H9 (cell line): ENCODE data around the gene PLCXD1. TPM values are rescaled to one million over a fixed set of nuclear protein-coding genes. Genes with fewer than 3 reads are reported as not detected.

Experiments used
- DNase-seq: peaks from one replicate; pipeline ENCODE4 v3.0.0-alpha.2; 2017
- H2AFZ ChIP-seq: one replicate; pipeline ENCODE4 v1.6.1; 2013; ENCODE audit warnings: mild to moderate bottlenecking, low read length, control low read depth, moderate library complexity
- H2AK5ac ChIP-seq: 2 replicates; pipeline ENCODE4 v1.6.1; 2013; ENCODE audit warnings: low read length, control low read depth, mixed read lengths; ENCODE audit not compliant: insufficient read length
- H2BK120ac ChIP-seq: one replicate; pipeline ENCODE4 v1.6.1; 2013; ENCODE audit warnings: low read depth, mild to moderate bottlenecking, low read length, control low read depth, inconsistent platforms; ENCODE audit not compliant: poor library complexity, severe bottlenecking
- H2BK12ac ChIP-seq: 2 replicates; pipeline ENCODE4 v1.6.1; 2013; ENCODE audit warnings: low read length, control low read depth, mixed read lengths, low read depth; ENCODE audit not compliant: insufficient read length
- H2BK15ac ChIP-seq: 2 replicates; pipeline ENCODE4 v1.6.1; 2013; ENCODE audit warnings: low read depth, low read length, control low read depth
- H2BK20ac ChIP-seq: one replicate; pipeline ENCODE4 v1.6.1; 2013; ENCODE audit warnings: low read depth, mild to moderate bottlenecking, low read length, control low read depth, inconsistent platforms; ENCODE audit not compliant: poor library complexity, severe bottlenecking
- H2BK5ac ChIP-seq: 2 replicates; pipeline ENCODE4 v1.6.1; 2013; ENCODE audit warnings: low read length, control low read depth, mixed read lengths; ENCODE audit not compliant: insufficient read length
- H3K14ac ChIP-seq: 2 replicates; pipeline ENCODE4 v1.6.1; 2013; ENCODE audit warnings: low read length, control low read depth; ENCODE audit not compliant: insufficient read depth
- H3K18ac ChIP-seq: 2 replicates; pipeline ENCODE4 v1.6.1; 2013; ENCODE audit warnings: low read depth, mild to moderate bottlenecking, mixed read lengths, low read length, control low read depth; ENCODE audit not compliant: insufficient read length
- H3K23ac ChIP-seq: 2 replicates; pipeline ENCODE4 v1.6.1; 2013; ENCODE audit warnings: low read length, control low read depth, mixed read lengths, low read depth; ENCODE audit not compliant: insufficient read length
- H3K23me2 ChIP-seq: 2 replicates; pipeline ENCODE4 v1.6.1; 2013; ENCODE audit warnings: low read depth, mild to moderate bottlenecking, mixed read lengths, low read length, control low read depth; ENCODE audit not compliant: insufficient read length, poor library complexity, severe bottlenecking
- H3K27ac ChIP-seq: 2 replicates; pipeline ENCODE4 v1.5.1; 2013; ENCODE audit warnings: low read length, control low read depth, mixed read lengths, low read depth; ENCODE audit not compliant: insufficient read length
- H3K27me3 ChIP-seq: 2 replicates; pipeline ENCODE4 v1.6.1; 2013; ENCODE audit warnings: low read length, control low read depth, inconsistent platforms; ENCODE audit not compliant: insufficient read depth
- H3K4ac ChIP-seq: 2 replicates; pipeline ENCODE4 v1.6.1; 2013; ENCODE audit warnings: low read depth, mild to moderate bottlenecking, control low read depth, inconsistent platforms, low read length, moderate library complexity
- H3K4me1 ChIP-seq: 2 replicates; pipeline ENCODE4 v1.6.1; 2013; ENCODE audit warnings: low read length, control low read depth, inconsistent platforms; ENCODE audit not compliant: insufficient read depth
- H3K4me2 ChIP-seq: 2 replicates; pipeline ENCODE4 v1.6.1; 2013; ENCODE audit warnings: low read length, control low read depth, mixed read lengths; ENCODE audit not compliant: insufficient read length, insufficient read depth
- H3K56ac ChIP-seq: 2 replicates; pipeline ENCODE4 v1.6.1; 2013; ENCODE audit warnings: low read depth, mild to moderate bottlenecking, mixed read lengths, low read length, control low read depth; ENCODE audit not compliant: insufficient read length
- H3K79me1 ChIP-seq: 2 replicates; pipeline ENCODE4 v1.6.1; 2013; ENCODE audit warnings: low read depth, mild to moderate bottlenecking, moderate library complexity, low read length, control low read depth, inconsistent platforms; ENCODE audit not compliant: insufficient read depth, poor library complexity, severe bottlenecking
- H3K79me2 ChIP-seq: 2 replicates; pipeline ENCODE4 v1.6.1; 2013; ENCODE audit warnings: low read length, control low read depth, inconsistent platforms; ENCODE audit not compliant: insufficient read depth
- H3K9ac ChIP-seq: 2 replicates; pipeline ENCODE4 v1.6.1; 2013; ENCODE audit warnings: low read length, control low read depth, mixed read lengths; ENCODE audit not compliant: insufficient read length; ENCODE audit errors: extremely low read depth
- H3K9me3 ChIP-seq: one replicate; pipeline ENCODE4 v1.6.1; 2013; ENCODE audit warnings: low read depth, low read length, inconsistent platforms; ENCODE audit not compliant: control insufficient read depth
- H3T11ph ChIP-seq: one replicate; pipeline ENCODE4 v1.6.1; 2013; ENCODE audit warnings: mild to moderate bottlenecking, low read length, control low read depth, inconsistent platforms
- H4K20me1 ChIP-seq: one replicate; pipeline ENCODE4 v1.6.1; 2013; ENCODE audit not compliant: control insufficient read depth, insufficient read length, insufficient read depth
- H4K5ac ChIP-seq: 2 replicates; pipeline ENCODE4 v1.6.1; 2013; ENCODE audit warnings: low read depth, mild to moderate bottlenecking, mixed read lengths, low read length, control low read depth; ENCODE audit not compliant: insufficient read length
- H4K8ac ChIP-seq: replicated peaks from 2 replicates; pipeline ENCODE4 v1.6.1; 2013; ENCODE audit warnings: low read length, control low read depth, mixed read lengths, low read depth; ENCODE audit not compliant: insufficient read length
- H4K91ac ChIP-seq: 2 replicates; pipeline ENCODE4 v1.6.1; 2013; ENCODE audit warnings: low read depth, mild to moderate bottlenecking, moderate library complexity, mixed read lengths, low read length, control low read depth; ENCODE audit not compliant: insufficient read length
- H3K27ac Mint-ChIP-seq, 3 experiments: 2 replicates in 2 of 3; 3 replicates in 1 of 3; pipeline ENCODE4 v1.8.0; 2020 to 2021; ENCODE audit warnings: mixed read lengths in 3 of 3, mild to moderate bottlenecking in 1 of 3, moderate library complexity in 1 of 3
- H3K27me3 Mint-ChIP-seq: 2 replicates; pipeline ENCODE4 v1.8.0; 2021; ENCODE audit warnings: low read depth, mild to moderate bottlenecking, moderate library complexity, mixed read lengths
- H3K36me3 Mint-ChIP-seq, 3 experiments: 2 replicates in 2 of 3; 3 replicates in 1 of 3; pipeline ENCODE4 v1.8.0; 2020 to 2021; ENCODE audit warnings: low read depth in 3 of 3, mixed read lengths in 3 of 3; ENCODE audit not compliant: insufficient read depth in 1 of 3
- H3K4me1 Mint-ChIP-seq, 2 experiments: 2 replicates each; pipeline ENCODE4 v1.8.0; 2020; ENCODE audit warnings: mixed read lengths in 2 of 2
- H3K4me3 Mint-ChIP-seq, 2 experiments: 2 replicates in 1 of 2; 3 replicates in 1 of 2; pipeline ENCODE4 v1.8.0; 2020 to 2021; ENCODE audit warnings: mild to moderate bottlenecking in 2 of 2, mixed read lengths in 2 of 2, moderate library complexity in 1 of 2
- H3K9me3 Mint-ChIP-seq, 2 experiments: 2 replicates in 1 of 2; 3 replicates in 1 of 2; pipeline ENCODE4 v1.8.0; 2020; ENCODE audit warnings: mild to moderate bottlenecking in 2 of 2, mixed read lengths in 2 of 2, moderate library complexity in 1 of 2
- CTCF ChIP-seq: fragments of 200-600 bp; sonication (generic); conservative IDR thresholded peaks from 3 replicates; pipeline ENCODE4 v1.8.0; 2021; ENCODE audit warnings: antibody characterized with exemption, mild to moderate bottlenecking
- WGBS: extraction: QIAGEN DNeasy Blood & Tissue Kit; methylation state at CpG from one replicate; pipeline ENCODE4 v1.1.7; 2013; ENCODE audit warnings: missing lambda C conversion rate, low lambda C conversion rate, mixed read lengths; ENCODE audit not compliant: insufficient read length; ENCODE audit errors: extremely low coverage; 5-methylcytosine and 5-hydroxymethylcytosine counted together
- total RNA-seq: library from RNA; stranded (reverse); gene quantifications from 2 replicates; pipeline ENCODE4 v1.2.1, GENCODE V29; 2021

PLCXD1 gene
- total RNA-seq, 1 experiment from 2014 or later = 96.5 TPM

DNA sequence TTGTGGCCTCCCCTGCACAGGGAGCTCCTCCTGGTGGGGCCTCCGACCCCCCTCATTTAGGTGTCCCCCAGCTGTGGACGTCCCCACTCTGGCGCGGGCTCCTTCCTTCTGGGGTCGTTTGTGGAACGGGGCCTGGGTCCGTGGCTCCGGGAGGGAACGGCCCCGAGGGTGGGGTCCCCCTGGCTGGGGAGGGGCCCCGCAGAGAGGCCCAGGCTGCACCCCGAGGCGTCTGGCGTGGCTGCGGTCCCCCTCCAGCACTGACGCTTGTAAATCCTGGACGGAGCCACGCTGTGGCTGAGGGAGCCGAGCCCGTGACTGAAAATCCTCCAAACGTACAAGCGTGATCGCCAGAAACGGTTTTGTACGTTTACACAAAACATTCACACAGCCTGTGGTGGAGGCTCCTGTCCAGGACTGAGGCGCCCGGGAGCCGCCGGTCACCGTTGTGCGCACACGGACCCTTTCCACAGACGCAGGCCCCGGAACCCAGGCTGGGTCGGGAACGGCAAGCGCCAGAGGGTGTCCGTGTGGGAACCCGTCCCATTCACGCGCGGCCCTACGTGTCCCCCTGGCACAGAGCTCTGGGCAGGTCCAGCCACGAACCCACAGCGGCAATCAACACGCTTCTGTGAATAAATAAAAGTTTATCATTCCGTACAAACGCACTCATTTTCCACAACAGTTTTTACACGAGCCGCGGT is 52.6 kb downstream of the PLCXD1 start:
- no peak for DNase-seq
- no CpG with 5 or more reads among the region's 51 CpGs for WGBS
- no peaks in the 10 kb centered on the region for H4K20me1 ChIP-seq
- H3K18ac ChIP-seq = no peak overlapping the region
- no peak overlapping the region for H2AFZ ChIP-seq
- no peaks in the 10 kb centered on the region for H3K4me1 ChIP-seq
- no peak overlapping the region for H3K9ac ChIP-seq
- Mint-ChIP-seq H3K4me3 (no peak overlapping the region), H3K9me3 (peaks cover 5% of the 10 kb centered on the region in 2 experiments), H3K4me1 (0 out of 4 replicates have a peak, but pooled peaks cover 0 to 2% of the 10 kb centered on the region in 2 experiments), H3K27me3 (no peaks in the 10 kb centered on the region; the same call in 1 of the 2 replicates), H3K27ac (no peak overlapping the region), H3K36me3 (peaks cover 21 to 40% (median 31%) of the 10 kb centered on the region in 3 experiments)
- no peak overlapping the region for H3K56ac ChIP-seq
- no peak overlapping the region for H3K23ac ChIP-seq
- no peak overlapping the region for H2BK5ac ChIP-seq
- no peaks in the 10 kb centered on the region for H3K27me3 ChIP-seq
- no peak overlapping the region for H2BK12ac ChIP-seq
- H3K4me2 ChIP-seq = no peak overlapping the region
- no peak overlapping the region for H2BK15ac ChIP-seq
- no peaks in the 10 kb centered on the region for H3K9me3 ChIP-seq
- H3K79me1 ChIP-seq = no peaks in the 10 kb centered on the region
- H4K91ac ChIP-seq = no peak overlapping the region
- H3K14ac ChIP-seq = no peak overlapping the region
- H4K8ac ChIP-seq = no peak overlapping the region
- no peak overlapping the region for H3K4ac ChIP-seq
- H3K23me2 ChIP-seq = no peaks in the 10 kb centered on the region
- no peaks in the 10 kb centered on the region for H3K79me2 ChIP-seq
- no peak overlapping the region for H3K27ac ChIP-seq
- H4K5ac ChIP-seq = no peak overlapping the region
- H2AK5ac ChIP-seq = no peak overlapping the region
- H3T11ph ChIP-seq = no peak overlapping the region
- no peak for TF ChIP-seq CTCF
- H2BK20ac ChIP-seq = no peak overlapping the region
- H2BK120ac ChIP-seq = no peak overlapping the region
